Breast epithelium (tissue), 3 donors: ENCODE measurements around the gene METTL9.
"Not testable (repeated sequence)": the region's sequence is repeated elsewhere in the genome, so short reads cannot be mapped to it uniquely, and the experiment has no call there.

Experiments used
- CTCF ChIP-seq, 3 donors: fragments of 450-650 bp; IDR thresholded peaks; one replicate each; pipeline ENCODE4 v1.5.1; 2016 to 2017; ENCODE audit warnings: antibody characterized with exemption in 3 of 3, mild to moderate bottlenecking in 3 of 3, moderate library complexity in 3 of 3
- POLR2A ChIP-seq: fragments of 450-650 bp; IDR thresholded peaks from one replicate; pipeline ENCODE4 v1.6.1; 2016; ENCODE audit warnings: antibody characterized with exemption, mild to moderate bottlenecking, moderate library complexity
- POLR2AphosphoS5 ChIP-seq, 3 donors: sonication (generic); formaldehyde crosslinking; IDR thresholded peaks; one replicate each; pipeline ENCODE4 v1.6.1; 2017; ENCODE audit warnings: antibody characterized with exemption in 3 of 3

- TF ChIP-seq CTCF (IDR thresholded peaks at IDR 0.05); POLR2A; POLR2AphosphoS5 (IDR thresholded peaks at IDR 0.05): not testable (repeated sequence)
Observed at GRCh38 chr16:21631951-21632575, 32.7 kb downstream of the METTL9 start.
